ENCODE results near the gene STX10.

GRCh38 chr19:13122275-13122878 lies 27.8 kb downstream of the STX10 start:
- no peak for TF ChIP-seq CTCF (IDR thresholded peaks at IDR 0.05)
- TF ChIP-seq EP300 (IDR thresholded peaks at IDR 0.05): no peak
- no peak for TF ChIP-seq POLR2A (IDR thresholded peaks at IDR 0.05)

Measured in tibial nerve (tissue), 4 donors.